Measurements from ENCODE around the gene RNPEPL1.
"Not testable (repeated sequence)": the region's sequence is repeated elsewhere in the genome, so short reads cannot be mapped to it uniquely, and the experiment has no call there.

RNPEPL1 gene

DNA sequence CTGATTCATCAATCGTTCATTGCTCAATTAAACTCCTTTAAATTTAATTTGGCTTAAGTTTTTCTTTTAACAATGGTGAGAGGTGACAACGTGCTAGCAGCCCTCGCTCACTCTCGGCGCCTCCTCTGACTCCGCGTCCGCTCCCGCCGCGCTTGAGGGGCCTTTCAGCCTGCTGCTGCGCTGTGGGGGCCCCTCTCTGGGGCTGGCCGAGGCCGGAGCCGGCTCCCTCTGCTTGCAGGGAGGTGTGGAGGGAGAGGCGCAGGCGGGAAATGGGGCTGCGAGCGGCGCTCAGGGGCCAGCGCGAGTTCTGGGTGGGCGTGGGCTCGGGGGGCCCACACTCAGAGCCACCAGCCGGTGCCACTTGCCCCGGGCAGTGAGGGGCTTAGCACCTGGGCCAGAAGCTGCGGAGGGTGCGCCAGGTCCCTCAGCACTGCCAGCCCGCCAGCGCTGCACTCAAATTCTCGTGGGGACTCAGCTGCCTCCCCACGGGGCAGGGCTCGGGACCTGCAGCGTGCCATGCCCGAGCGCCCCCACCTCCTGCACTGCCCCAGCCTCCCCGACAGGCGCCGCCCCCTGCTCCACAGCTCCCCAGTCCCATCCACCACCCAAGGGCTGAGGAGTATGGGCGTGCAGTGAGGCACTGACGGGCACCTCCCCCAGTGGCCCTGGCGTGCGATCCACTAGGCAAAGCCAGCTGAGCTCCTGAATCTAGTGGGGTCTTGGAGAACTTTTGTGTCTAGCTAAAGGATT, 30.1 kb upstream of the RNPEPL1 start:
- no peak for DNase-seq (ENCODE audit: low read depth in 2 of 2)

DNA sequence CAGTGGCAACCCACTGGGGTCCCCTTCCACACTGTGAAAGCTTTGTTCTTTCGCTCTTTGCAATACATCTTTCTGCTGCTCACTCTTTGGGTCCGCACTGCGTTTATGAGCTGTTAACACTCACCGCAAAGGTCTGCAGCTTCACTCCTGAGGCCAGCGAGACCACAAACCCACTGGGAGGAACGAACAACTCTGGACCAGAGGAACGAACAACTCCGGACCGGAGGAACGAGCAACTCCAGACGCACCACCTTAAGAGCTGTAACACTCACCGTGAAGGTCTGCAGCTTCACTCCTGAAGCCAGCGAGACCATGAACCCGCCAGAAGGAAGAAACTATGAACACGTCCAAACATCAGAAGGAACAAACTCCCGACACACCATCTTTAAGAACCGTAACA, 29.2 kb upstream of the RNPEPL1 start:
- DNase-seq (ENCODE audit: low read depth in 2 of 2) = not testable (repeated sequence)

GRCh38 chr2:240539906-240540305, 28.4 kb upstream of the RNPEPL1 start:
- no peak for DNase-seq (ENCODE audit: low read depth in 2 of 2)

- no peak for DNase-seq (ENCODE audit: low read depth in 2 of 2)
Measured at GRCh38 chr2:240551288-240551687, 17.0 kb upstream of the RNPEPL1 start.

DNA sequence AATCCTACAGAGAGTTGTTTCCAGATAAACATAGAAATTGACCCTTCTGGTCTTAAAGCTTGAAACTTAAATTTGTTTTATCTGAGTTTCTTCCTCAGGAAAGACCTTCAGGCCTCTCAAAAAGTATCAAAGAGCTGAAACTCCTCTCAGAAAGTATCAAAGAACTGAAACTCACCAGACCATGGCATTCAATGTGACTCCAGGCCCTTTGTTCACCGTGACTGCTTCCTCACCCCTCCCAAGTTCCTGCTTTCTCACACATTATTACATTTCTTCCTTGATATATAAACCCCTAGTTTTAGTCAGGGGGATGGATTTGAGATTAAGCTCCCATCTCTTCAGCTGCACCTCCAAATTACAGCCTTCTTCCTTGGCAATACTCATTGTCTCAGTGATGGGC, 16.5 kb upstream of the RNPEPL1 start:
- DNase-seq (ENCODE audit: low read depth in 2 of 2) = no peak

DNA sequence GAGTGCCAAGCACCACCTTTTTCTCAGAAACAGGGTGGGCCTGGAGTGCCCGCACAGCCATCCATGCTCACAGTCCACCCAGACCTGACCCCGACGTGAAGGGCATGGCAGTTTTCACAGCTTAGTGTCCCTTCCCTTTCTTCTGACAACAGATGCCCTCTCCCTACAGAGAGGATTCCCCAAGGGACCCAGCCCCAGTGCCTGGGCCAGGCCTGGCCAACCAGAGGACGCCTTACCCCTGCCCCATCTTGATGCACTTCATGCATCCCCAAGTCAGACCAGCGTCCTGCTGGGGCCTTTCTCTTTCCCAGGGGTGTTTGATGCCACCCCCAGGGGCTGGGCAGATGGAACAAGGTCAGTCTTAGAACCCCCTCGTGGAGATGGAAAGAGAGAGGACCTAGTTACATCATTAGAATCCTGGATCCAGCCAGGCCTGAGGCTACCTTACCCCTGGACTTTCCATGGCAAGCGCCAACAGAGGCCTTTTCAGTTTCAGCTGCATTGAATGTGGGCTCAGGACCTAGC, 14.3 kb upstream of the RNPEPL1 start:
- no peak for DNase-seq (ENCODE audit: low read depth in 2 of 2)

- DNase-seq (ENCODE audit: low read depth in 2 of 2) = no peak
Measured at GRCh38 chr2:240554767-240555493, 13.4 kb upstream of the RNPEPL1 start.

DNA sequence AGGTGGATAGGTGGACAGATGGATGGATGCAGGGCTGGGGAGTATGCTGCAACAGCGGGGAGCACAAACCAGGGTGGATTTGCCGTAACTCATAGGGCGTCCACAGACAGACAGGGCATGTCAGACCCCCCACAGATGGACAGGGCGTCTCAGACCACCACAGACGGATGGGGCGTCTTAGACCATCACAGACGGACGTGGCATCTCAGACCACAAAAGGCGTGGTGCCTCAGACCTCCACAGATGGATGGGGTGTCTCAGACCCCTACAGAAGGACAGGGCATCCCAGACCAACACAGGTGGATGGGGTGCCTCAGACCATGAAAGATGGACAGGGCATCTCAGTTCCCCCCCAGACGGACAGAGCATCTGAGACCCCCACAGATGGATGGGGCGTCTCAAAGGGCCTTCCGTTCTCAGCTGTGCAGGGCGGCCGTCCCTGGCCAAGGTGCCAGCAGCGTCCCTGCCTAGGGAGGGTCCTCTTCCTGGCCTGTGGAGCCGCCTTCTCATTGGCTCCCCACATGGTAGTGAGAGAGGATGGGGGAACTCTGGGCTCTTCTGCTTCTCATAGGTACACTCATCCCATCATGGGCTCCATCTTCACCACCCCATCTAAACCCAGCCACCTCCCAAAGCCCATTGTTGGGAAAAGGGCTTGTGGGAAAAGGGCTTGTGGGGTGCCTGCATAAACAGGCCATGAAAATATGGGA, 12.6 kb upstream of the RNPEPL1 start:
- no peak for DNase-seq (ENCODE audit: low read depth in 2 of 2)

GRCh38 chr2:240556553-240557100, 11.7 kb upstream of the RNPEPL1 start:
- DNase-seq (ENCODE audit: low read depth in 2 of 2) = peak; percentile 55 to 61

DNA sequence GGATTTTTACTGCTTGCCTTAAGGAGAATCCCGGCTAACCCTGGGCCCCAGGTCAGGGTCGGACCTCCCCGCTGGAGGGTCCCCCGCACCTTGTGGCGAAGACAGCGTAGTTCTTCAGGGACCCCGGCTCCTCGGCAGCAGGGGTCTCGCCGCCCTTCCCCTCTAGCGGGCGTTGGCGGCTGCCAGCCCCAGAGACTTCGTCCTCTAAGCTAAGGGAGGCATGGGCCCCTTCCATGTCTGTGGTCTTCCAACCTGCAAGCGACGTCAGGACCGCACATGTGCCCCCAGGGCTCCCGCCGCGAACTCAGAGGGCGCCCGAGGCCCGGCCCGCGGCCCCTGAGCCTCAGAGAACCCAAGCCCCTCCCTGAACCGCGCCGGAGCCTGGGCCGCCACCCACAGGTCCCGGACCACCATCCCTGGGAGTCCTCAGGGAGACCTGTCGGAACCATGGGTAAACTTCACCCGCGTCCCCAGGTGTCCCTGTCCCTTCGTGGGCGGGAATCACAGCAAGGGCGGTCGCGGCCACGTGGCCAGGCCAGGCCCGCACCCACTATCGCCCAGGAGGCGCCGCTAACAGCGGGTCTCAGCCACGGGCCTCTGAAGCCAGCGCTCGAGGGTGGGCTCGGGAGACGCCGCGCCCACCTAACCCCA, 11.1 kb upstream of the RNPEPL1 start:
- no peak for DNase-seq (ENCODE audit: low read depth in 2 of 2)

GRCh38 chr2:240557808-240558207, 10.5 kb upstream of the RNPEPL1 start, which contains the start of gene ANKMY1:
Gene ANKMY1 (minus strand): TSS chr2:240557988. CDS start chr2:240557335, 653 bp downstream.
- peak; percentile 56 to 66 for DNase-seq (ENCODE audit: low read depth in 2 of 2)

DNA sequence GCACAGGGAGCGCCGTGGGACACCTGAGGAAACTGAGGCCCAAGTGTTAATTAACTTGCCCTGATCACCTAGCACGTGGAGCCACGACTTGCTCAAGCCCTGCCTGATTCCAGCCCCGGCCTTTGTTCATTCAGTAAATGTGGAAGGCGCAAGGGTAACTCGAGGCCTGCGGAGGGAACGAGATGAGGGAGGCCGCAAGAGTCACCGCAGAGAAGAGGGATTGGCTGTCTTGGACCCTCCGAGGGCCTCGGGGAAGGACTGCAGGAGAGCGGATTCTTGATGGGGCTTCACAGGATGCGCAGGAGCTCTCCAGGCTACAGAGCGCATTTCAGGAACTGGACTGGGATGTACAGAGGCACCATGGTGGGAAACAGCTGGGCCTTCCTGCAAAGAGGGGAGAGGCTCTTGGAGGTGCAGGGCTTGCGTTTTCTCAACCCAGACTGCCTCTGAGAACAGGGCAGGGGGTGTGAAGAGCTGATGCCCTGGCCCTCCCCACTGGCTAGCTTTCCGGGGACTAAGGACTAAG, 10.0 kb upstream of the RNPEPL1 start:
- DNase-seq (ENCODE audit: low read depth in 2 of 2) = no peak

- no peak for DNase-seq (ENCODE audit: low read depth in 2 of 2)
Measured at GRCh38 chr2:240559286-240559685, 9.0 kb upstream of the RNPEPL1 start.

- DNase-seq (ENCODE audit: low read depth in 2 of 2) = peak; percentile 78 to 89
Measured at GRCh38 chr2:240560084-240560479, 8.2 kb upstream of the RNPEPL1 start, which contains the start of gene DUSP28. Gene DUSP28 (plus strand): TSS chr2:240560357. CDS start chr2:240560685, 328 bp downstream.

DNA sequence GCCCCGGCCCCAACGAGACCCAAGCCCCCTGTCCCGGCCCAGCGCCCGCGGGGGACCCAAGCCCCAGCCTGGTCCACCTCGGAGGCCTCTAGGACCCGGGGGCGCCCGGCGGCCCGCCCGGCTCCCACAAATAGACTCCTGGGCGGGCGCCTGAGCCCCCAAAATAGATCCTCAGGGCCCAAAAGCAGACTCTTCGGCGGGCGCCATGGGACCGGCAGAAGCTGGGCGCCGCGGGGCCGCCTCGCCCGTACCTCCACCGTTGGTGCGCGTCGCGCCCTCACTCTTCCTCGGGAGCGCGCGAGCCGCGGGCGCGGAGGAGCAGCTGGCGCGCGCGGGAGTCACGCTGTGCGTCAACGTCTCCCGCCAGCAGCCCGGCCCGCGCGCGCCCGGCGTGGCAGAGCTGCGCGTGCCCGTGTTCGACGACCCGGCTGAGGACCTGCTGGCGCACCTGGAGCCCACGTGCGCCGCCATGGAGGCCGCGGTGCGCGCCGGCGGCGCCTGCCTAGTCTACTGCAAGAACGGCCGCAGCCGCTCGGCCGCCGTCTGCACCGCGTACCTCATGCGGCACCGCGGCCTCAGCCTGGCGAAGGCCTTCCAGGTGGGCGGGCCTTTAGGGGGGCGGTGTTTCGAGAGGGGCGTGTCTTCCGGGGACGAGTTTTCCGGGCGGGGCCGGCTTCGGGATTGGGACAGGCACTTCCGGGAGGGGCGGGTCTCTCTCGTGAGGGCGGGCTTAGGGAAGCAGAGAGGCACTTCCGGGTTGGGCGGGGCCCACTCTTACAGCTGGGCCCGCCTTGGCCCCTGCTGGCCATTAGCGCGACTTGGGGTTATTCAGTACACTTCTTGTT, 7.6 kb upstream of the RNPEPL1 start:
- peak; percentile 100 for DNase-seq (ENCODE audit: low read depth in 2 of 2)

- no peak for DNase-seq (ENCODE audit: low read depth in 2 of 2)
Measured at GRCh38 chr2:240561325-240561971, 6.8 kb upstream of the RNPEPL1 start.

DNA sequence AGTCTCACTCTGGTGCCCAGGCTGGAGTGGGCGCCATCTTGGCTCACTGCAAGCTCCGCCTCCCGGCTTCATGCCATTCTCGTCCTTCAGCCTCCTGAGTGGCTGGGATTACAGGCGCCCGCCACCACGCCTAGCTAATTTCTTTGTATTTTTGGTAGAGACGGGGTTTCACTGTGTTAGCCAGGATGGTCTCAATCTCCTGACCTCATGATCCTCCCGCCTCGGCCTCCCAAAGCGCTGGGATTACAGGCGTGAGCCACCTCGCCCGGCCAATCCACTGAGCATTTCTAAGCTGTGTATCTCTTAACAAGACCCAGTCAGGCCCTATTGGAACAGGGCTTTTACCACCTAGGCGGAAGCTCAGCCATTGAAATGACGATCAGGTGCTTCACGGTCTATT, 5.1 kb upstream of the RNPEPL1 start:
- DNase-seq (ENCODE audit: low read depth in 2 of 2) = not testable (repeated sequence)

DNA sequence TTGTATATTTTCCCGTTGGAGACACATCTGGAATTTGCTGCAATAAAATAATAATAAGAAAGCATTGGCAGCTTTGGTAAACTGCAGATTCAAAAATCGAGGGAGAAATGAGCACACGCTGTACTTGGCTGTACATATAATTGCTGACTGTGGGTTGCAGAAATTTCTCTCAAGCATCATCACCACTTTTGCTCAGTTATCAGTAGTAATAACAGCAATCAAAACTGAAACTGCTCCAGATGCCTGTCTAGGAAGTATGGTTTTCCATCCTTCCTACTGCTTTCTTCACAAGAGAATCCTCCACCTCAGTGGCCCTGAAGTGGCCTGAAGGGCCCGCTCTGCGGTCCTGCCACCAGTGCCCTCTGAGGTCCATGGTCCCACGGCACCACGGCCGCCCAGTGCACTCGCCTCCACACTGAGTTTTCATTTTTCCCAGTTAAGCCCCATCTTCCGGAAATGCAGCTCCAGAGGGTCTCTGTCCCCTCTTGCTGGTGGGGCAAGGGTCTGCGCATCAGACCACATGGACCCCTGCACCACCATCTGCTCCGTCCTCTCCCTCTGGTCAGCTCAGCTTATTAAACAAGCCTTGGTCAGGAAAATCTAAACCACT, 4.2 kb upstream of the RNPEPL1 start:
- no peak for DNase-seq (ENCODE audit: low read depth in 2 of 2)
